B cell (primary cell): ENCODE results near the gene KIAA0825. TPM values are rescaled to one million over a fixed set of nuclear protein-coding genes. Genes with fewer than 3 reads are reported as not detected.

Experiments used
- ATAC-seq: fragments of 200-7000 bp; cut with Tn5 transposase; one replicate; pipeline ENCODE4 v1.10.0; 2021; ENCODE audit warnings: low read depth, mild to moderate bottlenecking, moderate number of reproducible peaks, moderate library complexity
- CTCF ChIA-PET: fragments of 350-600 bp; sonication (Branson Sonifier 250); formaldehyde crosslinking; loops from one replicate; lab custom pipeline; 2021; ENCODE audit warnings: antibody characterized with exemption, inconsistent platforms; lab: Charles Lee
- POLR2A ChIA-PET: fragments of 350-600 bp; sonication (Branson Sonifier 250); formaldehyde crosslinking; loops from one replicate; lab custom pipeline; 2021; ENCODE audit warnings: antibody characterized with exemption; lab: Charles Lee
- DNase-seq: peaks from one replicate; pipeline ENCODE4 v3.0.0; 2013
- H2AFZ ChIP-seq: 2 replicates; pipeline ENCODE4 v1.6.1; 2012; ENCODE audit warnings: mild to moderate bottlenecking, low read depth, low read length; ENCODE audit not compliant: insufficient read depth, poor library complexity, severe bottlenecking
- H3K27ac ChIP-seq, 2 donors: 1 replicate in 1 of 2; 2 replicates in 1 of 2; pipeline ENCODE4 v1.5.1; 2012 to 2013; ENCODE audit warnings: low read length in 2 of 2, mild to moderate bottlenecking in 2 of 2, moderate library complexity in 1 of 2
- H3K27me3 ChIP-seq, 4 experiments: fragments of 200-600 bp in 1 of 4; sonication (generic) in 1 of 4; replicated peaks in 1 of 4; 1 replicate in 2 of 4; 2 replicates in 2 of 4; pipeline versions ENCODE4 v1.6.1 to v1.7.0; 2013 to 2016; ENCODE audit warnings: low read length in 3 of 4, mild to moderate bottlenecking in 2 of 4, mixed read lengths in 1 of 4, moderate library complexity in 1 of 4; ENCODE audit not compliant: insufficient read depth in 4 of 4, control insufficient read depth in 3 of 4; ENCODE audit errors: control extremely low read depth in 1 of 4
- H3K36me3 ChIP-seq, 2 experiments: replicated peaks in 1 of 2; 1 replicate in 1 of 2; 2 replicates in 1 of 2; pipeline versions ENCODE4 v1.6.1 to v1.7.1; 2013; ENCODE audit warnings: low read length in 1 of 2; ENCODE audit not compliant: insufficient read depth in 2 of 2, control insufficient read depth in 1 of 2; ENCODE audit errors: control extremely low read depth in 1 of 2, extremely low read depth in 1 of 2
- H3K4me1 ChIP-seq, 2 donors: fragments of 200-600 bp in 1 of 2; sonication (generic) in 1 of 2; 1 replicate in 1 of 2; 2 replicates in 1 of 2; pipeline versions ENCODE4 v1.5.1 to v1.6.1; 2013 to 2017; ENCODE audit warnings: low read length in 2 of 2; ENCODE audit not compliant: control insufficient read depth in 2 of 2, insufficient read depth in 2 of 2
- H3K4me2 ChIP-seq: replicated peaks from 2 replicates; pipeline ENCODE3; 2012; ENCODE audit warnings: mild to moderate bottlenecking, low read depth, low read length; ENCODE audit not compliant: poor library complexity, severe bottlenecking
- H3K4me3 ChIP-seq, 5 experiments: fragments of 200-600 bp in 1 of 5; sonication (generic) in 1 of 5; 1 replicate in 3 of 5; 2 replicates in 2 of 5; pipeline versions ENCODE4 v1.5.1 to v1.7.0; 2011 to 2016; ENCODE audit warnings: low read length in 4 of 5, mild to moderate bottlenecking in 4 of 5, low read depth in 2 of 5, control low read depth in 1 of 5, moderate library complexity in 1 of 5; ENCODE audit not compliant: insufficient read depth in 1 of 5; ENCODE audit errors: control extremely low read depth in 1 of 5, extremely low read depth in 1 of 5
- H3K79me2 ChIP-seq: fragments of 200-600 bp; sonication (generic); one replicate; pipeline ENCODE4 v1.6.0; 2016; ENCODE audit warnings: low read length; ENCODE audit not compliant: control insufficient read depth, insufficient read depth
- H3K9ac ChIP-seq: fragments of 200-600 bp; sonication (generic); 2 replicates; pipeline ENCODE4 v1.6.1; 2017; ENCODE audit warnings: mild to moderate bottlenecking, low read length, moderate library complexity
- H3K9me3 ChIP-seq, 3 donors: one replicate each; pipeline versions ENCODE4 v1.6.1 to v1.7.1; 2013; ENCODE audit warnings: low read length in 2 of 3; ENCODE audit not compliant: control insufficient read depth in 2 of 3, insufficient read depth in 1 of 3; ENCODE audit errors: control extremely low read depth in 1 of 3
- H4K20me1 ChIP-seq: 2 replicates; pipeline ENCODE4 v1.6.0; 2012; ENCODE audit warnings: mild to moderate bottlenecking, low read length; ENCODE audit not compliant: insufficient read depth, control insufficient read depth, poor library complexity, severe bottlenecking
- H3K27ac Mint-ChIP-seq: one replicate; pipeline ENCODE4 v1.8.0; 2021; ENCODE audit warnings: mixed read lengths
- H3K27me3 Mint-ChIP-seq: one replicate; pipeline ENCODE4 v1.8.0; 2021; ENCODE audit warnings: mixed read lengths
- H3K4me1 Mint-ChIP-seq: one replicate; pipeline ENCODE4 v1.8.0; 2021; ENCODE audit warnings: mixed read lengths
- H3K4me3 Mint-ChIP-seq: one replicate; pipeline ENCODE4 v1.8.0; 2021; ENCODE audit warnings: mixed read lengths
- H3K9me3 Mint-ChIP-seq: one replicate; pipeline ENCODE4 v1.8.0; 2022; ENCODE audit warnings: mixed read lengths; ENCODE audit not compliant: insufficient read depth
- EZH2 ChIP-seq: IDR thresholded peaks from 2 replicates; pipeline ENCODE4 v1.6.1; 2012; ENCODE audit warnings: borderline replicate concordance, low read depth, mild to moderate bottlenecking, moderate library complexity, low read length; ENCODE audit not compliant: insufficient read depth, poor library complexity, severe bottlenecking
- WGBS: methylation state at CpG from one replicate; pipeline ENCODE4 v1.1.5; 2013; ENCODE audit warnings: missing lambda C conversion rate; ENCODE audit not compliant: insufficient coverage; 5-methylcytosine and 5-hydroxymethylcytosine counted together
- intact Hi-C: fragments of 100-400 bp; cut with micrococcal nuclease; formaldehyde crosslinking; loops from one replicate; pipeline ENCODE4 v1.10.0; 2022
- polyA plus RNA-seq: library from polyadenylated mRNA; depleted of rRNA; stranded (reverse); fragments of >200 nt; gene quantifications from 2 replicates; pipeline ENCODE4 v1.2.3, GENCODE V29; 2012
- total RNA-seq, 2 donors: library from RNA; stranded (reverse); fragments of 120-200 nt in 1 of 2; gene quantifications; 1 replicate in 1 of 2; 2 replicates in 1 of 2; pipeline versions ENCODE4 v1.2.3 to v1.2.4, GENCODE V29; 2013 to 2022
- TF ChIP-seq, protein P1 (sequence below): fragments of 200-600 bp; IDR thresholded peaks from one replicate; pipeline ENCODE4 v1.8.0; 2022; ENCODE audit warnings: antibody characterized with exemption, mild to moderate bottlenecking

The KIAA0825 gene
- total and polyA plus RNA-seq, 2 donors (not counting 1 experiment from before 2014, with no cell fraction given) = 0.43 to 2.7 TPM

DNA sequence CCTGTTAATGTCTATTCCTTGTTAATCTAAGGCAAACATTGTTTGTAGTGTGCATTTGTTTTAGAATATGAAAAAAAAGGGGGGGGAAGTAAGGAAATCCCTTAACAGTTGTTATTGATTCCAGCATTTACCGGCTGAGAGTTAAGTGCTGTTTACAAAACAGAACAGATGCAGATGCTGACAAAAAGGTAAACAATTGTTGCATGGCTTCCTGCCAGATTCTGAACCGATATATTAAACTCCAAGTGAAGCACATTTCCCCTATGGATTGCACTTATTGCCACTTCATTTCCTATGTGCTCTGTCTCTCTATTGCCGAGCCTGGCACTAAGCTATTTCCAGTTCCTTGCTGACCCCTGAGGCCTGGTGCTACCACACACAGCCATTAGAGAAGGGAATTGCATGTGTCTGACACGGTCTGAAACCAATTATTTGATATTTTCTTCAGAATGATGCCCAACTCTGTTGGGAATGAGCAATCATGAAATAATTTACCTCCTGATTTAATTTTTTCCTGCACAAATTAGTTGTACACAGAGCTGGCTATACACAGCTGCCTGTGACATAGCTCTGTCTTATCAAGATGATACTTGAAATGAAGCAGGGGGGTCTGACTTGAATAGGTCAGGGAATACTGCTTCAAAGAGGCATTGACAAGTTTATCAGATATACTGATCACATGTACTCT, 109.8 kb downstream of the KIAA0825 start:
- no peaks in the 10 kb centered on the region for H3K4me1 ChIP-seq
- Mint-ChIP-seq H3K27ac (no peak overlapping the region), H3K4me1 (no peaks in the 10 kb centered on the region), H3K4me3 (no peak overlapping the region), H3K27me3 (no peaks in the 10 kb centered on the region), H3K9me3 (no peaks in the 10 kb centered on the region)
- ATAC-seq = no peak
- ChIA-PET POLR2A (no interaction called here), CTCF (no interaction called here)
- H4K20me1 ChIP-seq = no peaks in the 10 kb centered on the region
- DNase-seq = no peak
- H3K4me2 ChIP-seq = no peak overlapping the region
- H3K9ac ChIP-seq = no peak overlapping the region
- H3K36me3 ChIP-seq = no peaks in the 10 kb centered on the region
- no peak overlapping the region for H3K27ac ChIP-seq
- H3K9me3 ChIP-seq = no peaks in the 10 kb centered on the region
- no peaks in the 10 kb centered on the region for H3K79me2 ChIP-seq
- 73% methylated on average over 2 of the region's 4 CpGs for WGBS
- intact Hi-C loops = no loop called here
- H3K27me3 ChIP-seq = no peaks in the 10 kb centered on the region
- no peak overlapping the region for H2AFZ ChIP-seq
- H3K4me3 ChIP-seq = no peak overlapping the region
- TF ChIP-seq, protein P1, sequence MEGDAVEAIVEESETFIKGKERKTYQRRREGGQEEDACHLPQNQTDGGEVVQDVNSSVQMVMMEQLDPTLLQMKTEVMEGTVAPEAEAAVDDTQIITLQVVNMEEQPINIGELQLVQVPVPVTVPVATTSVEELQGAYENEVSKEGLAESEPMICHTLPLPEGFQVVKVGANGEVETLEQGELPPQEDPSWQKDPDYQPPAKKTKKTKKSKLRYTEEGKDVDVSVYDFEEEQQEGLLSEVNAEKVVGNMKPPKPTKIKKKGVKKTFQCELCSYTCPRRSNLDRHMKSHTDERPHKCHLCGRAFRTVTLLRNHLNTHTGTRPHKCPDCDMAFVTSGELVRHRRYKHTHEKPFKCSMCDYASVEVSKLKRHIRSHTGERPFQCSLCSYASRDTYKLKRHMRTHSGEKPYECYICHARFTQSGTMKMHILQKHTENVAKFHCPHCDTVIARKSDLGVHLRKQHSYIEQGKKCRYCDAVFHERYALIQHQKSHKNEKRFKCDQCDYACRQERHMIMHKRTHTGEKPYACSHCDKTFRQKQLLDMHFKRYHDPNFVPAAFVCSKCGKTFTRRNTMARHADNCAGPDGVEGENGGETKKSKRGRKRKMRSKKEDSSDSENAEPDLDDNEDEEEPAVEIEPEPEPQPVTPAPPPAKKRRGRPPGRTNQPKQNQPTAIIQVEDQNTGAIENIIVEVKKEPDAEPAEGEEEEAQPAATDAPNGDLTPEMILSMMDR = no peak
- no peak for TF ChIP-seq EZH2

- no CpG with 5 or more reads among the region's 3 CpGs for WGBS
- ATAC-seq = no peak
- Mint-ChIP-seq H3K4me1 (no peaks in the 10 kb centered on the region), H3K27me3 (no peaks in the 10 kb centered on the region), H3K27ac (no peak overlapping the region), H3K9me3 (no peaks in the 10 kb centered on the region), H3K4me3 (no peak overlapping the region)
- Histone ChIP-seq H4K20me1 (no peaks in the 10 kb centered on the region), H3K27ac (no peak overlapping the region), H3K27me3 (no peaks in the 10 kb centered on the region), H3K36me3 (no peaks in the 10 kb centered on the region), H3K4me1 (no peaks in the 10 kb centered on the region), H3K4me3 (no peak overlapping the region), H2AFZ (no peak overlapping the region), H3K9ac (no peak overlapping the region), H3K4me2 (no peak overlapping the region), H3K9me3 (no peaks in the 10 kb centered on the region), H3K79me2 (no peaks in the 10 kb centered on the region)
- CTCF ChIA-PET = interaction anchor here (0.6 kb wide), 1 partner anchor 412 kb away, joined by 3 read pairs; no protein-coding TSS in a partner anchor
- no peak for DNase-seq
- intact Hi-C loops = no loop called here
- TF ChIP-seq EZH2 = no peak
- TF ChIP-seq, protein P1 = no peak
- POLR2A ChIA-PET = no interaction called here
These were observed 112.9 kb downstream of the KIAA0825 start for GRCh38 chr5:94505327-94506068.
